A549 treated with ZK216348 at 1 μM for 4 hours (cell line): Measurements from ENCODE around the gene CBY3. TPM values are rescaled to one million over a fixed set of nuclear protein-coding genes. Genes with fewer than 3 reads are reported as not detected.

Experiments
- total RNA-seq: library from RNA; stranded (reverse); fragments of 200-300 nt; extraction: Qiagen RNA extraction; gene quantifications from 5 replicates; pipeline ENCODE4 v1.2.3, GENCODE V29; 2022; ENCODE audit warnings: low read depth

Gene CBY3
- not detected in 5 replicates for total RNA-seq

GRCh38 chr5:179680780-179681401, at the start of gene CBY3:
TSS of gene CBY3 (minus strand) at chr5:179681034. CDS start at chr5:179680918, 116 bp downstream.

GRCh38 chr5:179698935-179699615, 18.2 kb upstream of the CBY3 start, which contains the start of gene CANX:
TSS of gene CANX (plus strand) at chr5:179698967. CDS start at chr5:179705682, 6,715 bp downstream.

Other genes with a start within 250 kb of the CBY3 start
- 28.6 to 34.3 TPM (median 31.0 TPM) in 5 replicates for gene RUFY1, start 130.5 kb downstream of the CBY3 start, total RNA-seq
- 492 to 619 TPM (median 511 TPM) in 5 replicates for gene HNRNPH1, start 57.4 kb downstream of the CBY3 start, total RNA-seq
- gene CANX, start 17.9 kb upstream of the CBY3 start, total RNA-seq, result 334 to 419 TPM (median 391 TPM) in 5 replicates
- gene MAML1, start 51.8 kb upstream of the CBY3 start, total RNA-seq, result 15.0 to 24.8 TPM (median 19.3 TPM) in 5 replicates
- gene LTC4S, start 113.0 kb upstream of the CBY3 start, total RNA-seq, result 0.63 TPM in 1 of 5 replicates, not detected in the others
- gene MGAT4B, start 125.8 kb upstream of the CBY3 start, total RNA-seq, result 183 to 244 TPM (median 236 TPM) in 5 replicates
- 928 to 1,201 TPM (median 1,000 TPM) in 5 replicates for gene SQSTM1, start 139.9 kb upstream of the CBY3 start, total RNA-seq
- gene MRNIP, start 177.8 kb upstream of the CBY3 start, total RNA-seq, result 13.0 to 24.5 TPM (median 20.8 TPM) in 5 replicates
- 45.7 to 69.3 TPM (median 66.3 TPM) in 5 replicates for gene TBC1D9B, start 226.9 kb upstream of the CBY3 start, total RNA-seq